B cell (primary cell): ENCODE data around the gene CCDC78. TPM values are rescaled to one million over a fixed set of nuclear protein-coding genes. Genes with fewer than 3 reads are reported as not detected.

ENCODE experiments used
- ATAC-seq: fragments of 200-7000 bp; cut with Tn5 transposase; one replicate; pipeline ENCODE4 v1.10.0; 2021; ENCODE audit warnings: low read depth, mild to moderate bottlenecking, moderate number of reproducible peaks, moderate library complexity
- CTCF ChIA-PET: fragments of 350-600 bp; sonication (Branson Sonifier 250); formaldehyde crosslinking; loops from one replicate; lab custom pipeline; 2021; ENCODE audit warnings: antibody characterized with exemption, inconsistent platforms; lab: Charles Lee
- POLR2A ChIA-PET: fragments of 350-600 bp; sonication (Branson Sonifier 250); formaldehyde crosslinking; loops from one replicate; lab custom pipeline; 2021; ENCODE audit warnings: antibody characterized with exemption; lab: Charles Lee
- DNase-seq: peaks from one replicate; pipeline ENCODE4 v3.0.0; 2013
- H2AFZ ChIP-seq: 2 replicates; pipeline ENCODE4 v1.6.1; 2012; ENCODE audit warnings: mild to moderate bottlenecking, low read depth, low read length; ENCODE audit not compliant: insufficient read depth, poor library complexity, severe bottlenecking
- H3K27ac ChIP-seq, 2 donors: 1 replicate in 1 of 2; 2 replicates in 1 of 2; pipeline ENCODE4 v1.5.1; 2012 to 2013; ENCODE audit warnings: low read length in 2 of 2, mild to moderate bottlenecking in 2 of 2, moderate library complexity in 1 of 2
- H3K27me3 ChIP-seq, 4 experiments: fragments of 200-600 bp in 1 of 4; sonication (generic) in 1 of 4; replicated peaks in 1 of 4; 1 replicate in 2 of 4; 2 replicates in 2 of 4; pipeline versions ENCODE4 v1.6.1 to v1.7.0; 2013 to 2016; ENCODE audit warnings: low read length in 3 of 4, mild to moderate bottlenecking in 2 of 4, mixed read lengths in 1 of 4, moderate library complexity in 1 of 4; ENCODE audit not compliant: insufficient read depth in 4 of 4, control insufficient read depth in 3 of 4; ENCODE audit errors: control extremely low read depth in 1 of 4
- H3K36me3 ChIP-seq, 2 experiments: replicated peaks in 1 of 2; 1 replicate in 1 of 2; 2 replicates in 1 of 2; pipeline versions ENCODE4 v1.6.1 to v1.7.1; 2013; ENCODE audit warnings: low read length in 1 of 2; ENCODE audit not compliant: insufficient read depth in 2 of 2, control insufficient read depth in 1 of 2; ENCODE audit errors: control extremely low read depth in 1 of 2, extremely low read depth in 1 of 2
- H3K4me1 ChIP-seq, 2 donors: fragments of 200-600 bp in 1 of 2; sonication (generic) in 1 of 2; 1 replicate in 1 of 2; 2 replicates in 1 of 2; pipeline versions ENCODE4 v1.5.1 to v1.6.1; 2013 to 2017; ENCODE audit warnings: low read length in 2 of 2; ENCODE audit not compliant: control insufficient read depth in 2 of 2, insufficient read depth in 2 of 2
- H3K4me2 ChIP-seq: replicated peaks from 2 replicates; pipeline ENCODE3; 2012; ENCODE audit warnings: mild to moderate bottlenecking, low read depth, low read length; ENCODE audit not compliant: poor library complexity, severe bottlenecking
- H3K4me3 ChIP-seq, 5 experiments: fragments of 200-600 bp in 1 of 5; sonication (generic) in 1 of 5; 1 replicate in 3 of 5; 2 replicates in 2 of 5; pipeline versions ENCODE4 v1.5.1 to v1.7.0; 2011 to 2016; ENCODE audit warnings: low read length in 4 of 5, mild to moderate bottlenecking in 4 of 5, low read depth in 2 of 5, control low read depth in 1 of 5, moderate library complexity in 1 of 5; ENCODE audit not compliant: insufficient read depth in 1 of 5; ENCODE audit errors: control extremely low read depth in 1 of 5, extremely low read depth in 1 of 5
- H3K79me2 ChIP-seq: fragments of 200-600 bp; sonication (generic); one replicate; pipeline ENCODE4 v1.6.0; 2016; ENCODE audit warnings: low read length; ENCODE audit not compliant: control insufficient read depth, insufficient read depth
- H3K9ac ChIP-seq: fragments of 200-600 bp; sonication (generic); 2 replicates; pipeline ENCODE4 v1.6.1; 2017; ENCODE audit warnings: mild to moderate bottlenecking, low read length, moderate library complexity
- H3K9me3 ChIP-seq, 3 donors: one replicate each; pipeline versions ENCODE4 v1.6.1 to v1.7.1; 2013; ENCODE audit warnings: low read length in 2 of 3; ENCODE audit not compliant: control insufficient read depth in 2 of 3, insufficient read depth in 1 of 3; ENCODE audit errors: control extremely low read depth in 1 of 3
- H4K20me1 ChIP-seq: 2 replicates; pipeline ENCODE4 v1.6.0; 2012; ENCODE audit warnings: mild to moderate bottlenecking, low read length; ENCODE audit not compliant: insufficient read depth, control insufficient read depth, poor library complexity, severe bottlenecking
- H3K27ac Mint-ChIP-seq: one replicate; pipeline ENCODE4 v1.8.0; 2021; ENCODE audit warnings: mixed read lengths
- H3K27me3 Mint-ChIP-seq: one replicate; pipeline ENCODE4 v1.8.0; 2021; ENCODE audit warnings: mixed read lengths
- H3K4me1 Mint-ChIP-seq: one replicate; pipeline ENCODE4 v1.8.0; 2021; ENCODE audit warnings: mixed read lengths
- H3K4me3 Mint-ChIP-seq: one replicate; pipeline ENCODE4 v1.8.0; 2021; ENCODE audit warnings: mixed read lengths
- H3K9me3 Mint-ChIP-seq: one replicate; pipeline ENCODE4 v1.8.0; 2022; ENCODE audit warnings: mixed read lengths; ENCODE audit not compliant: insufficient read depth
- CTCF ChIP-seq: fragments of 200-600 bp; IDR thresholded peaks from one replicate; pipeline ENCODE4 v1.8.0; 2022; ENCODE audit warnings: antibody characterized with exemption, mild to moderate bottlenecking
- EZH2 ChIP-seq: IDR thresholded peaks from 2 replicates; pipeline ENCODE4 v1.6.1; 2012; ENCODE audit warnings: borderline replicate concordance, low read depth, mild to moderate bottlenecking, moderate library complexity, low read length; ENCODE audit not compliant: insufficient read depth, poor library complexity, severe bottlenecking
- WGBS: methylation state at CpG from one replicate; pipeline ENCODE4 v1.1.5; 2013; ENCODE audit warnings: missing lambda C conversion rate; ENCODE audit not compliant: insufficient coverage; 5-methylcytosine and 5-hydroxymethylcytosine counted together
- intact Hi-C: fragments of 100-400 bp; cut with micrococcal nuclease; formaldehyde crosslinking; loops from one replicate; pipeline ENCODE4 v1.10.0; 2022
- polyA plus RNA-seq: library from polyadenylated mRNA; depleted of rRNA; stranded (reverse); fragments of >200 nt; gene quantifications from 2 replicates; pipeline ENCODE4 v1.2.3, GENCODE V29; 2012
- total RNA-seq, 2 donors: library from RNA; stranded (reverse); fragments of 120-200 nt in 1 of 2; gene quantifications; 1 replicate in 1 of 2; 2 replicates in 1 of 2; pipeline versions ENCODE4 v1.2.3 to v1.2.4, GENCODE V29; 2013 to 2022

Gene CCDC78
- total and polyA plus RNA-seq, 2 donors (not counting 1 experiment from before 2014, with no cell fraction given): 11.8 to 34.2 TPM

GRCh38 chr16:705431-706188, 20.6 kb downstream of the CCDC78 start, which contains the start of gene FBXL16:
TSS of gene FBXL16 (minus strand) at chr16:705801. CDS start at chr16:697405, 8,396 bp downstream.
- Histone ChIP-seq H2AFZ (no peak within 1 kb of the TSS), H3K9ac (no peak within 1 kb of the TSS), H3K36me3 (no peaks in the 10 kb centered on the region), H3K4me2 (peak within 1 kb of the TSS; percentile 38), H4K20me1 (no peaks in the 10 kb centered on the region), H3K4me3 (no peak within 1 kb of the TSS), H3K4me1 (peaks cover 6 to 19% of the 10 kb centered on the region in 2 donors), H3K9me3 (peaks cover 0 to 30% (median 0%) of the 10 kb centered on the region in 3 donors), H3K27ac (no peak within 1 kb of the TSS), H3K27me3 (peaks cover 0 to 88% (median 40%) of the 10 kb centered on the region in 4 experiments), H3K79me2 (no peaks in the 10 kb centered on the region)
- no peaks in the 10 kb centered on the region for H3K4me1 Mint-ChIP-seq
- ATAC-seq (no peak), DNase-seq (no peak)
- no peak for TF ChIP-seq EZH2
- TF ChIP-seq CTCF: no peak
- no peak within 1 kb of the TSS for H3K27ac Mint-ChIP-seq
- peak within 1 kb of the TSS; percentile 26 for H3K4me3 Mint-ChIP-seq
- CTCF ChIA-PET: no interaction called here
- H3K9me3 Mint-ChIP-seq: no peaks in the 10 kb centered on the region
- intact Hi-C loops: no loop called here
- H3K27me3 Mint-ChIP-seq: peaks cover 36% of the 10 kb centered on the region
- 2% methylated on average over 113 of the region's 115 CpGs for WGBS
- POLR2A ChIA-PET: interaction anchor here (0.7 kb wide), 1 partner anchor 1142 kb away, joined by 3 read pairs; no protein-coding TSS in a partner anchor
